HepG2 (cell line): ENCODE measurements around the gene CCDC77. TPM values are rescaled to one million over a fixed set of nuclear protein-coding genes. Genes with fewer than 3 reads are reported as not detected.
A peak's percentile ranks its signal among the peaks of the same experiment; 100 is the strongest.

Experiments used
- BRF2 ChIP-seq: sonication (generic); formaldehyde crosslinking; IDR thresholded peaks from 2 replicates; pipeline ENCODE4 v1.8.1; 2022; ENCODE audit warnings: mild to moderate bottlenecking, missing genetic modification reagents
- EED ChIP-seq: sonication (generic); formaldehyde crosslinking; IDR thresholded peaks from 2 replicates; pipeline ENCODE4 v1.5.0; 2020; ENCODE audit warnings: mild to moderate bottlenecking, missing genetic modification reagents
- GABPB1 ChIP-seq: IDR thresholded peaks from 2 replicates; pipeline ENCODE4 v1.6.1; 2016; ENCODE audit warnings: mild to moderate bottlenecking, missing genetic modification reagents, moderate library complexity, missing compliant biosample characterization
- HBP1 ChIP-seq: IDR thresholded peaks from 2 replicates; pipeline ENCODE4 v1.6.1; 2016; ENCODE audit warnings: low read depth, control low read depth
- IKZF1 ChIP-seq: fragments of 450-650 bp; IDR thresholded peaks from 2 replicates; pipeline ENCODE4 v1.7.1; 2016
- JDP2 ChIP-seq: sonication (generic); formaldehyde crosslinking; IDR thresholded peaks from 2 replicates; pipeline ENCODE4 v1.8.1; 2022; ENCODE audit warnings: missing genetic modification reagents, borderline replicate concordance
- JUND ChIP-seq: sonication (generic); formaldehyde crosslinking; IDR thresholded peaks from 2 replicates; pipeline ENCODE4 v1.8.0; 2022; ENCODE audit warnings: mild to moderate bottlenecking, missing genetic modification reagents
- KDM4B ChIP-seq: sonication (generic); formaldehyde crosslinking; IDR thresholded peaks from 2 replicates; pipeline ENCODE4 v1.4.0; 2020; ENCODE audit warnings: missing genetic modification reagents
- KLF11 ChIP-seq: IDR thresholded peaks from 2 replicates; pipeline ENCODE4 v1.6.1; 2016; ENCODE audit warnings: missing compliant biosample characterization
- MED1 ChIP-seq: sonication (generic); formaldehyde crosslinking; IDR thresholded peaks from 2 replicates; pipeline ENCODE4 v1.4.0; 2020; ENCODE audit warnings: missing genetic modification reagents
- MXI1 ChIP-seq: IDR thresholded peaks from 3 replicates; pipeline ENCODE4 v1.6.1; 2012; ENCODE audit warnings: low read depth, low read length, inconsistent platforms, borderline replicate concordance
- MYNN ChIP-seq: sonication (generic); formaldehyde crosslinking; IDR thresholded peaks from 2 replicates; pipeline ENCODE4 v1.4.0; 2020; ENCODE audit warnings: mild to moderate bottlenecking, low read depth, missing genetic modification reagents
- NFE2 ChIP-seq: sonication (generic); formaldehyde crosslinking; IDR thresholded peaks from 2 replicates; pipeline ENCODE4 v1.4.0; 2020; ENCODE audit warnings: missing genetic modification reagents
- NR1H2 ChIP-seq: sonication (generic); formaldehyde crosslinking; IDR thresholded peaks from 2 replicates; pipeline ENCODE4 v1.8.1; 2022; ENCODE audit warnings: low read depth, missing genetic modification reagents, borderline replicate concordance
- SKI ChIP-seq: fragments of 450-650 bp; IDR thresholded peaks from one replicate; pipeline ENCODE4 v1.6.1; 2018; ENCODE audit warnings: mild to moderate bottlenecking; ENCODE audit not compliant: partially characterized antibody
- TCF12 ChIP-seq, 2 experiments: fragments of 450-650 bp in 1 of 2; sonication (generic) in 1 of 2; formaldehyde crosslinking in 1 of 2; IDR thresholded peaks; 2 replicates each; pipeline versions ENCODE4 v1.6.1 to v1.8.0; 2017 to 2022; ENCODE audit warnings: antibody characterized with exemption in 1 of 2, mild to moderate bottlenecking in 1 of 2, missing genetic modification reagents in 1 of 2, moderate library complexity in 1 of 2
- TERF1 ChIP-seq: sonication (generic); formaldehyde crosslinking; IDR thresholded peaks from 2 replicates; pipeline ENCODE4 v1.8.0; 2022; ENCODE audit warnings: mild to moderate bottlenecking, missing genetic modification reagents, moderate library complexity
- XBP1 ChIP-seq: sonication (generic); formaldehyde crosslinking; IDR thresholded peaks from 2 replicates; pipeline ENCODE4 v1.5.0; 2020; ENCODE audit warnings: missing genetic modification reagents
- ZNF225 ChIP-seq: sonication (generic); formaldehyde crosslinking; IDR thresholded peaks from 2 replicates; pipeline ENCODE4 v1.4.0; 2020; ENCODE audit warnings: mild to moderate bottlenecking, missing genetic modification reagents
- ZNF232 ChIP-seq: sonication (generic); formaldehyde crosslinking; IDR thresholded peaks from 2 replicates; pipeline ENCODE4 v1.4.0; 2020; ENCODE audit warnings: missing genetic modification reagents, borderline replicate concordance
- ZNF576 ChIP-seq: sonication (generic); formaldehyde crosslinking; IDR thresholded peaks from 2 replicates; pipeline ENCODE4 v1.4.0; 2020; ENCODE audit warnings: mild to moderate bottlenecking, missing genetic modification reagents
- ZNF614 ChIP-seq: IDR thresholded peaks from 2 replicates; pipeline ENCODE4 v1.6.1; 2018; ENCODE audit warnings: missing biosample characterization, missing genetic modification reagents, inconsistent platforms, borderline replicate concordance
- ZNF740 ChIP-seq: sonication (generic); formaldehyde crosslinking; IDR thresholded peaks from 2 replicates; pipeline ENCODE4 v1.4.0; 2020; ENCODE audit warnings: missing genetic modification reagents
- polyA plus RNA-seq, 8 experiments: library from polyadenylated mRNA; depleted of rRNA in 3 of 8; stranded (reverse) in 7 of 8; unstranded in 1 of 8; fragments of >200 nt; fragmentation: Illumina TruSeq in 4 of 8; extraction: Trizol in 4 of 8; gene quantifications; 2 replicates each; pipeline versions ENCODE4 v1.2.1 to v1.2.3, GENCODE V29; 2011 to 2016; ENCODE audit warnings: low read depth in 4 of 8, missing spikeins in 1 of 8, mixed read lengths in 1 of 8; ENCODE audit not compliant: insufficient read depth in 1 of 8
- total RNA-seq, 5 experiments: library from RNA; depleted of rRNA; stranded (reverse); fragments of >200 nt; fragmentation: Illumina TruSeq; extraction: Trizol; gene quantifications; 2 replicates each; pipeline ENCODE4 v1.2.3, GENCODE V29; 2016; ENCODE audit warnings: low read depth in 1 of 5

The CCDC77 gene
- total and polyA plus RNA-seq, 2 of the 13 experiments (the other 11 are each of a cell fraction or from before 2014, with no cell fraction given), result 6.4 to 16.4 TPM

DNA sequence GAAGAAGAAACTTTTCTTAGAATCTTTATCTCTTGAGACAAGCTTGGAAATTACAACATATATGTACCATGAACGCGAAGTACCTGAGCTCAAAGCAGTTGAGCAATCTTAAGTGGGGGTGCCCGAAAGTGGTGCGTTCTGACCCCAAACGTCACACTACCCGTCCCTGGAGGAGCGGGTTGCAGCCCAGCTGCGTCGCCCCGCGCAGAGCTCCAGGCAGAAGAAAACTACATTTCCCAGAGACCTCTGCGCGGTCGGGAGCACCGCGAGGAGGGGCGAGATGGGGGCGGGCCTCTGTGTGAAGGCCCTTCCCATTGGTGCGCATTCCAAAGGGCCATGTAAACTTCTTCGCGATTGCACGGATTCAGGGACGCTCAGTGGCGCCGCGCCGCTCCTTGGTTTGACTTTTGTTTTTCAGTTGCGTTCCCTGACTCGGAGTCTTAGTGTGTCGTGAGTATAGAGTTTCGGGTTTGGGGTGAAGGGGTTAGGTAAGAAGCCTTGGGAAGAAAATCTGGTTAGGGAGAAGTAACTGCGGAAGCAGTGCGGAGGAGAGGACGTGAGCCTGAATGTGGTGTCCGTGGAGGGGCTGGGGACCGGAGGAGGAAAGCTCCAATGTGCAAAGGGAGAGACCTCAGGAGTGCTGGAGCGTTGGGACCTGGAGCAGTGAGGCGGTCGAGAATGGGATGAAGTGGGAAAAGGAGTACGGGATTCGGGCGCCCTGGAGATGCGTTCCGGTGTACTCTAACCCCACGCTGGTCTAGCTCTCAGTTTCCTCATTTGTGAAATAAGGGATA, at the start of gene CCDC77 (continued):
- 0 out of 2 replicates have a peak, but pooled peaks have one; percentile 72 for TF ChIP-seq ZNF614 (CRISPR knock-in tag)
- TF ChIP-seq JDP2, result no peak
- TF ChIP-seq ZNF232, result no peak
- TF ChIP-seq ZNF576 (CRISPR knock-in tag), result no peak
- TF ChIP-seq NR1H2 (CRISPR knock-in tag), result no peak
- TF ChIP-seq TERF1 (CRISPR knock-in tag), result no peak
- TF ChIP-seq EED (CRISPR knock-in tag), result no peak
- TF ChIP-seq MYNN (CRISPR knock-in tag), result peak; percentile 40; the same call in 1 of the 2 replicates
- TF ChIP-seq ZNF225 (CRISPR knock-in tag), result no peak
- no peak for TF ChIP-seq NFE2
- peak; percentile 93 for TF ChIP-seq HBP1 (CRISPR knock-in tag)
- no peak for TF ChIP-seq SKI
- TF ChIP-seq GABPB1 (CRISPR knock-in tag), result peak; percentile 89
- TF ChIP-seq XBP1 (CRISPR knock-in tag), result no peak
- no peak for TF ChIP-seq IKZF1
- peak; percentile 76; the same call in 2 of the 3 replicates for TF ChIP-seq MXI1
- TF ChIP-seq JUND (CRISPR knock-in tag), result no peak
- no peak for TF ChIP-seq BRF2 (CRISPR knock-in tag)
- TF ChIP-seq KLF11 (CRISPR knock-in tag), result no peak
- peak; percentile 44; the same call in 1 of the 2 replicates for TF ChIP-seq MED1
- TF ChIP-seq KDM4B, result 0 out of 2 replicates have a peak, but pooled peaks have one; percentile 37
- TF ChIP-seq TCF12 (IDR thresholded peaks at IDR 0.05), result no peak
- TF ChIP-seq TCF12 (CRISPR knock-in tag; IDR thresholded peaks at IDR 0.05), result no peak
- TF ChIP-seq ZNF740 (CRISPR knock-in tag), result 0 out of 2 replicates have a peak, but pooled peaks have one; percentile 24
